Head of caudate nucleus (tissue), 42 donors: ENCODE measurements around the gene ARPC4.

ENCODE experiments used
- DNase-seq, 42 donors: peaks; one replicate each; pipeline versions ENCODE4 v3.0.0 to v3.0.0-alpha.2; 2020 to 2021; ENCODE audit warnings: mixed read lengths in 7 of 42
- intact Hi-C: fragments of 100-400 bp; cut with DNase I; formaldehyde crosslinking; loops from one replicate; pipeline ENCODE4 v1.15.0; 2022

Gene ARPC4

DNA sequence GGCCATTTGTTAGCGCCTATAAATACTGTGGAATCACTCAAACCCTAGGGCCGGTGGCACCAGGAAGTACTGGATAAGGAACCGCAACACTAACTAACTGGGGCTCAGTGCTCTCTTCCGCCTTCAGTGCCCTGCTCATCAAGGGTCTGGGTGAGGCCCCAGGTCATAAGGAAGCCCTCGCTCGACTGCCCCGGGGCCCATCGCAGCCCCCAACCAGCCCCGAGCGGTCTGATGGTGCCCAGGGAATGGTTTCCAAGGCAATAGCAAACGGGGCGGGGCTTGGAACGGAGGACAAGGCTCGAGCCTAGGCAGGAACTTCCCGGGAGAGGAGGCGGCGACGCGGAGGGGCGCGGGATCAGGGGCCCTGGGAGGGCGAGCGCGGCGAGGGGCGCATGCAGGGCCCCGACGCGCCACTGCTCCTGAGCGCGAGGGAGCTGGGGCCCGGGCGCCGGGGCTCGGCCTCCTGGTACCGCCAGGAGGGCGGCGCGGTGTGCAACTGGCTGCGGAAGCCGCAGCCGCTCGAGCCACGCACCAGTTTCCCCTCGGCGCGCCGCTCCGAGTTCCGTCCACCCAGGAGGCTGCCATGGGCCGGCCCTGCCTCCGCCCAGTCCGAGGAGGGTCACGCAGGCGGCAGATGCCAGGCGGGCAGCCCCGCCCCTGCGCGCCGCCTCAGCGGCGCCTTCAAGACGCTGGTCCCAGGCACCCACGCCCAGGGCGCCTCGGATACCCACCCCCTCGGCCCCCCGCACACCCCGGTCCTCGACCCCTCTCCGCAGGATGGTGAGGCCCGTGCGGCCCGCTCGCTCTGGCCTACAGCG is 16.9 kb downstream of the ARPC4 start, which contains the start of gene TTLL3:
TSS of gene TTLL3 (plus strand) at position 648 of the 818 bp plus-strand sequence. CDS start 400 bp downstream, outside the sequence.
- intact Hi-C loops: no loop called here
- peak; percentile 57 to 90 (median 78) for DNase-seq

DNA sequence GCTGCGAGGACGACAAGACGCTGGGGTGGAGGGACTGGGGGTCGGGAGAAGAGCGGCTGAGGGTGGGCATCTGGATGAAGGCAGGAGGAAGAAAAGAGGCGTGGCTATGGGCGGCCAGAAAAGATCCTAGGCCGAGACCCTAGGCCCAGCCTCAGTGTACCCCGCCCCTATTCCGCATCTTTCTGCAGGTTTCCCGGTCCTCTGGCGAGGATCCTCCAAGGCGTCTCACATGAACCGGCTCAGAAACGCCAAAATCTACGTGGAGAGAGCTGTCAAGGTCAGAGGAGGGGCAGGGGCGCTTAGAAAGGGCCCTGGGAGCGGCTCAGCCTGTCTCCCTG is 17.5 kb downstream of the ARPC4 start:
- DNase-seq: peak in 14 of 42 donors; percentile 10 to 46 (median 26)
- intact Hi-C loops: no loop called here

DNA sequence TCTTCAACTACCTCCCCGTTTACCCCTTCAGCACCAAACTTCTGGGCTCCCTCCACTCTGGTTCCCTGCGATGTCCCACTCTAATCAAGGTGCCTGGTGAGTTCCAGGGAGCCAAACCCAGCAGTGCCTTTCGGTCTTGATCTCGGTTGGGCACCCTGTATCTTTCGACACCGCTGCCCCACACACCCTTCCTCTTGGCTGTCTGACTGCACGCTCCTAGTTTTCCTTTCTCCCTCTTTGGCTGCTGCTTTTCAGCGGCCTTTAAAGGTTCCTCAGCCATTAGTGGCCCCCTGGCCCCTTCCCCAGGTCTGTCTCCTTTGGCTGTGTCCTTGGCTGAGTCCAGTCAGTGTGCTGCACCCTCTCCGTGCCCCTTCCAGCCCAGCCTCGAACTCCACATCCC is 18.0 kb downstream of the ARPC4 start:
- intact Hi-C loops: no loop called here
- DNase-seq: no peak

DNA sequence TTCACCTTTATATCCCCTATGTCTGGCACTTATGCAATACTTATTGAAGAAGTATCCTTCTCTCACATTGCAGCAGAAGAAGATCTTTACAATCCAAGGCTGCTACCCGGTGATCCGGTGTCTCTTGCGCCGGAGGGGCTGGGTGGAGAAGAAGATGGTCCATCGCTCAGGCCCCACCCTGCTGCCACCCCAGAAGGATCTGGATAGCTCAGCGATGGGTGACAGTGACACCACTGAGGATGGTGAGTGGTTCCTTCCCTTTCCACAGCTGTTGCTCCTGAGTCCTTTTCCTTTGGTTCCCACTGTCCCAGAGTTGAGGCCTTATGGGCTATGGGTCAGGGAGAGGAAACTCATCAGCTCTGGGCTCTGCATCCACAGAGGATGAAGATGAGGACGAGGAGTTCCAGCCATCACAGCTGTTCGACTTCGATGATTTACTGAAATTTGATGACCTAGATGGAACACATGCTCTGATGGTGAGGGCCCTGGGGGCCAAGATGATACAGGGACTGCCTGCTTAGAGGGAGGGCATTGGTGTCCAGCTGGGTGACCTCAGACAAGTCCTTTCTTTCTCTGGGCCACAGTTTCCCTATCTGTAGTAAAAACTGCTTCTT is 20.1 kb downstream of the ARPC4 start:
- intact Hi-C loops: no loop called here
- no peak for DNase-seq

DNA sequence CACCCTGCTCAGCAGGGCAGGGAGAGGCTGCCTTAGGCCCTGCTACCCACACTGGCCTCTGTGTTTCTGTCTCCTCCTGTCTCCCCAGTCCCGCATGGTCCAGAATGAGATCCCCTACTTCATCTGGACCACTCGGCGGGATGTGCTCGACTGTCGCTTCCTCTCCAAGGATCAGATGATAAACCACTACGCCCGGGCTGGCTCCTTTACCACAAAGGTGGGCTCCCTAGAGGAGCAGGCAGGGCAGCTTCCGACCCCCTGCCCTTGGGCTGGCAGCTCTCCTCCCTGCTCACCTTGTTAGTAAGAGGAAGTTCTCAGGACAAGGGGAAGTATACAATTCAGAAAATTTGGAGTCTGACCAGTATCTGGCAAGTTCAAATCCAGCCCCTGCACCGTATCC is 23.1 kb downstream of the ARPC4 start:
- intact Hi-C loops: no loop called here
- DNase-seq: no peak

DNA sequence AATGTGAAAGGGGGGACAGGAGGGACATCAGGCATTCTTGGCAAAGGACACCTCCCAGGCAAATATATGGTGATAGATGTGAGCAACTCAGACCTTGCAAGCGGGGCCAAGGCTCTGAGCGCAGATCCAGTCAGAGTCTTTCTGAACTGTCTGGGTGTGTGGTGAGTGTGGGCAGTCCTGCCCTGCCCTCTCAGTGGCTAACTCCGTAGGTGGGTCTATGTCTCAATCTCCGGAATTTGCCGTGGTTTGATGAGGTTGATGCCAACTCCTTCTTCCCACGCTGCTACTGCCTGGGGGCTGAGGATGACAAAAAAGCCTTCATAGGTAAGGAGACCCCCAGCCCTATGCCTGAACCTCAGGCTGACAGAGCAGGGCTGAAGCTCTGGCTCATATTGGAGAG is 24.6 kb downstream of the ARPC4 start:
- no peak for DNase-seq
- intact Hi-C loops: no loop called here

DNA sequence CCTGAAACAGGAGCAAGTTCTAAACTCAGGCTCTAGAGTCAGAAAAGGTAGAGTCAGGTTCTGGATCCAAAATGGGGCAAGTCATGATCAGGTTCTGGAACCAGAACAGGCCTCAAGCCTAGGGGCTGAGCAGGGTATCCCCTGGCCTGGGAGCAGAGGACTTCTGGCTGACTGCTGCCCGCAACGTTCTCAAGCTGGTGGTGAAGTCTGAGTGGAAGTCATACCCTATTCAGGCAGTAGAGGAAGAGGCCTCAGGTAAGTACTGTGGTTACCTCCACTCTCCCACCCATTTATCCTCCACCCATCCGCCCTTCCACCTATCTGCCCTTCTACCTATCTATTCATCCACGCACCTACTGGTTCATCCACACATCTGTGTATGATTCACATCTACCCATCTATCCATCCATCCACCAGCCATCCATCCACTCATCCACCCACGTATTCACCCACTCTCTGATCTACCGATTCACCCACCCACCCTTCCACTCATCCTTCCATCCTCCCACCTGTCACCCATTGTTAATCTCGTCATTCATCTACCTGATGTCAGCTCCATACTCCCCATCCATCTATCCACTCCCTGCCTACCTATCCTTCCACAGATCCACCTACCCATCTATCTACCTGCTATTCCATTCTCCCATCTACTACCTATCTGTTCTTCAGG is 25.9 kb downstream of the ARPC4 start:
- intact Hi-C loops: no loop called here
- DNase-seq: no peak

DNA sequence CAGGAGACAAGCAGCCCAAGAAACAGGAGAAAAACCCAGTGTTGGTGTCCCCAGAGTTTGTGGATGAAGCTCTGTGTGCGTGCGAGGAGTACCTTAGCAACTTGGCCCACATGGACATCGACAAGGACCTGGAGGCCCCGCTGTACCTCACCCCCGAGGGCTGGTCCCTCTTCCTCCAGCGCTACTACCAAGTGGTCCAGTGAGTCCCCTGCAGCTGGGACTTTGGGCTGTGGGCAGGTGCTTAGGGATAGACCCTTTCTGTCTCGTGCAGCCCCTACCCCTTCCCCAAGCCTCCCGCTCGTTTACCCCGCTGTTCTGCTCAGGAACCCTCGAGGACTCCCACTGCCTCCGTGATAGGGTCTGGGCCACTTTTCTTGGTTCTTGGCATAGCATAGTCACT is 27.7 kb downstream of the ARPC4 start:
- no peak for DNase-seq
- intact Hi-C loops: no loop called here

DNA sequence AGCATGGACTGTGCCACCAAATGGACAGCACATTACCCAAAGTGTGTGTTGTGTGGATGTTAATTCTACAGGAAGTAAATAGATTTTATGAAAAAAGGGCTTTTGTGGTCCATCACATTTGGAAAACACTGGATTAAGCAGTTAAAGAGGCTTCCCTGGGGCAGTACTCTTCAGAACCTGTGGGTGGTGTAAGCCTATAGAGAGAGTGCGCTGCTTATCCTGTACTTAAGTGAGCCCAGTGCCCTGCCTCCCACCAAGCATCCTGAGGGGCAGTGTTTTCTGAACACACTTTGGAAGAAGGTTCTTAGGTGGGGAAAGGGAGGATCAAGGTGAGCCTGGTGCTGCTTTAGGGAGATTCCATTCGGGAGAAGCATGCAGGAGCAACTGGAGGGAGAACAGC is 28.1 kb downstream of the ARPC4 start:
- intact Hi-C loops: no loop called here
- no peak for DNase-seq

DNA sequence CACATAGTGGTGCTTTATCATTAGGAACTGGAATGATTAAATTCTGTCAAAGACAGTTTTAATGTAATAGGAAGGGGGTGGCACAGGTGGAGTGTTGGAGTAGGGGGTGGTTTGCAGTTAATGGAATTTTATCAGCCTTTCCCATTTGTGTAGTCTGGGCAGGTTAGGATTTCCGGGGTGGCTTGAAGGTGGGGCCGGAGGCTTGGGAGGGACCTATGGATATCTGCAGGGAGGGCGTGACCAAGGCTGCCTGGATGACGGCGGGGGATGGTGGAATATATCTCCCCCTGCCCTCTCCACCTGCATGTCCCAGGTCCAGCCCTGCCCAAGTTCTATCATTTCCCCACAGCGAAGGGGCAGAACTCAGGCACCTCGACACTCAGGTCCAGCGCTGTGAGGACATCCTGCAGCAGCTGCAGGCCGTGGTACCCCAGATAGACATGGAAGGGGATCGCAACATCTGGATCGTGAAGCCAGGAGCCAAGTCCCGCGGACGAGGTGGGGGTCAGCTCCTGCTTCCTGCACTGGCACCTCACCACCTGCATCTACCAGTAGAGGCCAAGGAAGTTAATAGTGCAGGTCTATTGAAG is 32.7 kb downstream of the ARPC4 start:
- intact Hi-C loops: no loop called here

DNA sequence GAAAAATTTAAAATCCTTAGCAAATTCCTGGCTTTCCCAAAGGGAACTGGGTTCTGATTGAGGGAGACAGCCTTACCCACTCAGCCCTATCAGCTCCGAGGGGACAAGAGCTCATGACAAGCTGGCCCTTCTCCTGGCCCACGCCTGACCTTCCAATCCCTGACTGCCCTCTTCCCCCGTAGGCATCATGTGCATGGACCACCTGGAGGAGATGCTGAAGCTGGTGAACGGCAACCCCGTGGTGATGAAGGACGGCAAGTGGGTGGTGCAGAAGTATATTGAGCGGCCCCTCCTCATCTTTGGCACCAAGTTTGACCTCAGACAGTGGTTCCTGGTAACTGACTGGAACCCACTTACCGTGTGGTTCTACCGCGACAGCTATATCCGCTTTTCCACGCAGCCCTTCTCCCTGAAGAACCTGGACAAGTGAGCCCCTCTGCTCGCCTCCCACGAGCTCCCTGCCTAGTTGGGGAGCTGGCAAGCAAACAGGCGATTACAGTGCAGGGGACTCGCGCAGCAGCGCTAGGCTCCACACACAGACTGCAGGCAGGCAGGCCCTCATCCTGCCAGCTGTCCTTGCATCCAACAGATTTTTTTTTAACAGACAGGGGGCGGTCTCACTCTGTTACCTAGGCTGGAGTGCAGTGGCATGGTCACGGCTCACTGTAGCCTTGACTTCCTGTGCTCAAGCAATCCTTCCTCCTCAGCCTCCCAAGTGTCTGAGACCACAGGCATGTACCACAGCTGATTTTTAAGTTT is 34.1 kb downstream of the ARPC4 start:
- intact Hi-C loops: no loop called here
- no peak for DNase-seq

More for the DNA sequence above, 32.7 kb downstream of the ARPC4 start:
- DNase-seq: no peak

DNA sequence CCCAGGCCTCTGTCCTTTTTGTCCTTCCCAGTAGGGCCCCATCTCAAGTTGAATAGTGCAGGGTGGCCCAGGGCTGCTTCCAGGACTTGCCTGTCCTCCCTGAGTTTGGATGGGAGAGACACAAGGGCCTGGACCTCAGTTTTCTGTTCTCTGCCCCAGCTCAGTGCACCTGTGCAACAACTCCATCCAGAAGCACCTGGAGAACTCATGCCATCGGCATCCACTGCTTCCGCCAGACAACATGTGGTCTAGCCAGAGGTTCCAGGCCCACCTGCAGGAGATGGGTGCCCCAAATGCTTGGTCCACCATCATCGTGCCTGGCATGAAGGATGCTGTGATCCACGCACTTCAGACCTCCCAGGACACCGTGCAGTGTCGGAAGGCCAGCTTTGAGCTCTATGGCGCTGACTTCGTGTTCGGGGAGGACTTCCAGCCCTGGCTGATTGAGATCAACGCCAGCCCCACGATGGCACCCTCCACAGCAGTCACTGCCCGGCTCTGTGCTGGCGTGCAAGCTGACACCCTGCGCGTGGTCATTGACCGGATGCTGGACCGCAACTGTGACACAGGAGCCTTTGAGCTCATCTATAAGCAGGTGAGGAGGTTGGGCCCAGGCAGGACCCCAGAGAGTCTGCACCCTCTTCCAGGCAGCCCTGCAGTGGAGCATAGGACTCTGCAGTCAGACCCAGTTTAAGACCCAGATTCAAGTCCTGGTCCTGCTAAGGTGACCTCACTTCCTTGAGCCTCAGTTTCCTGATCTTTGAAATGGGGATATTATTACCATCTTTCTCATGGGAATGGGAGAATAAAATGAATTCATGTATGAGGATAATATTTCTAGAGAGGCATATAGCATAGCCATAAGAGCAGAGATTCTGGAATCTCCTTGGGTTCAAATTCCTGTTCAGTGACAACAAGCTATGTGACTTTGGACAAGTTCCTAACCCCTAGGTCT is 36.2 kb downstream of the ARPC4 start:
- intact Hi-C loops: no loop called here
- peak in 1 of 42 donors; percentile 27 for DNase-seq

DNA sequence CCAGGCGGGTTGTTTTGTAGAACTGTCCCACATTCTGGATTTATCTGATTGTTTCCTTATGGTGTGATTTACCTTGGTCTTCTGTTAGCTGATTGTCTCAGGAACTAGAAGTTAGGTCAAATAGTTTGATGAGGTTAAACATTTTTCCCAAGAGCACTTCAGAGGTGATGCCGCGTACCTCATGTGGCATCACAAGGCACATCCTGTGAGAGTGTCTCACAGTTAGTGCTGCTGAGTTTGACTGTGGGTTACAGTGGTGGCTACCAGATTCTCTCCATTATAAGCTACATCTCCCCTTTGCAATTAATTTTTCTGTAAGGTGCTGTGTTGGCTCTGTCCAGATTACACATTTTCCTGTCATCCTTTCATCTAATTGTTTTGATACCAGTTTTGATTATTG is 38.4 kb downstream of the ARPC4 start:
- intact Hi-C loops: no loop called here

DNA sequence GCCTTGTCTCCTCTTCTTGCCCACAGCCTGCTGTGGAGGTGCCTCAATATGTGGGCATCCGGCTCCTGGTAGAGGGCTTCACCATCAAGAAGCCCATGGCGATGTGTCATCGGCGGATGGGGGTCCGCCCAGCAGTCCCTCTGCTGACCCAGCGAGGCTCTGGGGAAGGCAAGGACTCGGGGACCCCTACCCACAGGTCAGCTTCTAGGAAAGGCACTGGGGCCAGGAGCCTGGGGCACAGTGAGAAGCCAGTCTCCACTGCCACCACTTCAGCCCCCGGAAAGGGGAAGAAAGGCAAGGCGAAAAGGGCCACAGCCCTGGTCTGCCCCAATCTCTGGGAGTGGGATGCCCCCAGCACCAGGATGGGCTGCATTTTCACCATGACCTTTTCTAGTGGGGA is 40.2 kb downstream of the ARPC4 start:
- DNase-seq: no peak
- intact Hi-C loops: no loop called here

More for the DNA sequence above, 38.4 kb downstream of the ARPC4 start:
- DNase-seq: no peak

DNA sequence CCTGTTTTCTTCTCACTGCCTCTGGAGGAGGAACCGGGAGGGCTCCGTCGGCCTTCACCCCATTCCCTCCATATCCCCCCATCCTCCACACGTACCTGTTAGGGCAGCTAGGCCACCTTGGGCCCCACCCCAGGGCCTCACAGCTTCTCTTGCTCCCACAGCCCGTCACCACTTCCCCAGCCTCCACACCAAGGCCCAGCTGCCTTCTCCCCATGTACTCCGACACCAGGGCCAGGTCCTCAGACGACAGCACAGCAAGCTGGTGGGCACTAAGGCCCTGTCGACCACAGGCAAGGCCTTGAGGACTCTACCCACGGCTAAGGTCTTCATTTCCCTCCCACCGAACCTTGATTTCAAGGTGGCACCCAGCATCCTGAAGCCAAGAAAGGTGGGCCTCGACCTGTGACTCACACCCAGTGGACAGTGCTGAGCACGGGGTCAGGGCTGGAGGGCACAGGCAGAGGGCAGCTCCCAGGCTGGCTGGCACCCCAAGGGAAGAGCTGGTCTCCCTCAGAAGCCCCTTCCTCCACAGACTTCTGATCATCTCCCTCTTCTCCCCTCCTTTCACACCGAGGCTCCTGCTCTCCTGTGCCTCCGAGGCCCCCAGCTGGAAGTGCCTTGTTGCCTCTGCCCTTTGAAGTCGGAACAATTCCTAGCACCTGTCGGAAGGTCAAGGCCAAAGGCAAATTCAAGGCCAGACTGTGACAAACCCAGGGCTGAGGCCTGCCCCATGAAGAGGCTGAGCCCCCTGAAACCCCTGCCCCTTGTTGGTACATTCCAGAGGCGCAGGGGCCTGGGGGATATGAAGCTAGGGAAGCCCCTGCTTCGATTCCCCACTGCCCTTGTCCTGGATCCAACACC is 41.9 kb downstream of the ARPC4 start:
- no peak for DNase-seq
- intact Hi-C loops: no loop called here

DNA sequence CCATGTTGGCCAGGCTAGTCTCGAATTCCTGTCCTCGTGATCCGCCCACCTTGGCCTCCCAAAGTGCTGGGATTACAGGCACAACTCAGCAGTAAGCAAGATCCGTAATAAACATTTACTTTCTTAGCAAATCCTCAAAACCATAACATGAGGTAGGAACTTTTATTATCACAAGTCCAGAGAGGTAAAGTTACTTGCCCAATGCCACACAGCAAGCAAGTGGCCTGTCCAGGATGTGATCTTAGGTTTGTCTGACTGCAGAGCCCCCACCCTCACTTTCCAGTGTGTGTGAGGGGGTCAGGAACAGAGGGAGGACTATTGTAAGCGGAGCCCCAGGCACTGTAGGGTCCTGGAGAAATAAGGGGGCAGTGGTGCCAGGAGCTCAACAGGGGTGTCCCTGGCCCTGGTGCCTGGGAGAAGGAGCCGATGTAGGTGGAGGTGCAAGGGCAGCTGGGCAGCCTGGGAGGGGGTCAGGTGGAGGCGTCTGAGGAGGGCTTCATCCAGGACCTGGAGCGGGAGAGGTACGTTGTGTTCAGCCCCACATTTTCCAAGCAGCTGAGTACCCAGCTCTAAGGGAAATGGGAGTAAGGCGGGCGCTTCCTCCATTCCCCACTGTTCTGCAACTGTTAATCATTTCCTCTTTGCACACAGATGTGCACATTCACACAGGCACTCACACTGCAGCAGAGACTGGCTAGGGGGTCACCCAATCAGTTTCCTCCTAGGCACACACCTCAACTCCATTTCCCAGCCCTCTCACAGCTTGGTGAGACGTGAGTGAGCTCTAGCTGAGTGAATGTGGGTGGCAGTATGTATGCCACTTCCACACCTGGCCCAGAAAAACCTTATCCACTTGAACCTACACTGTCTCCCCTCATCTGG is 45.1 kb downstream of the ARPC4 start:
- peak in 17 of 42 donors; percentile 5 to 65 (median 34) for DNase-seq
- intact Hi-C loops: no loop called here
